ENCODE results near the gene UBL4B.
"Not testable (repeated sequence)": the region's sequence is repeated elsewhere in the genome, so short reads cannot be mapped to it uniquely, and the experiment has no call there.

The UBL4B gene

GRCh38 chr1:110112143-110112542, at the start of gene UBL4B:
TSS of gene UBL4B (plus strand) at chr1:110112443. CDS start at chr1:110112535, 92 bp downstream.
- no peak for DNase-seq (ENCODE audit: low spot score)

- no peak for DNase-seq (ENCODE audit: low spot score)
Observed at GRCh38 chr1:110062612-110063011, 49.6 kb upstream of the UBL4B start.

- DNase-seq (ENCODE audit: low spot score), result no peak
Observed at GRCh38 chr1:110063781-110064180, 48.5 kb upstream of the UBL4B start.

GRCh38 chr1:110064576-110065337, 47.5 kb upstream of the UBL4B start:
- DNase-seq (ENCODE audit: low spot score), result no peak

GRCh38 chr1:110065841-110066240, 46.4 kb upstream of the UBL4B start:
- DNase-seq (ENCODE audit: low spot score), result no peak

GRCh38 chr1:110067479-110067892, 44.8 kb upstream of the UBL4B start:
- no peak for DNase-seq (ENCODE audit: low spot score)

- no peak for DNase-seq (ENCODE audit: low spot score)
Observed at GRCh38 chr1:110067893-110068645, 44.2 kb upstream of the UBL4B start.

GRCh38 chr1:110068646-110069403, 43.4 kb upstream of the UBL4B start:
- no peak for DNase-seq (ENCODE audit: low spot score)

- no peak for DNase-seq (ENCODE audit: low spot score)
Observed at GRCh38 chr1:110069404-110070281, 42.6 kb upstream of the UBL4B start.

GRCh38 chr1:110070282-110070669, 42.0 kb upstream of the UBL4B start:
- no peak for DNase-seq (ENCODE audit: low spot score)

- no peak for DNase-seq (ENCODE audit: low spot score)
Observed at GRCh38 chr1:110070671-110071242, 41.5 kb upstream of the UBL4B start, which contains the start of gene ALX3. TSS of gene ALX3 (minus strand) at chr1:110070672. CDS start at chr1:110070612, 60 bp downstream.

GRCh38 chr1:110074166-110074565, 38.1 kb upstream of the UBL4B start:
- no peak for DNase-seq (ENCODE audit: low spot score)

- DNase-seq (ENCODE audit: low spot score), result no peak
Observed at GRCh38 chr1:110076789-110077500, 35.3 kb upstream of the UBL4B start.

GRCh38 chr1:110079995-110080394, 32.2 kb upstream of the UBL4B start:
- DNase-seq (ENCODE audit: low spot score), result not testable (repeated sequence)

GRCh38 chr1:110081061-110081460, 31.2 kb upstream of the UBL4B start:
- DNase-seq (ENCODE audit: low spot score), result no peak

GRCh38 chr1:110082477-110082876, 29.8 kb upstream of the UBL4B start:
- DNase-seq (ENCODE audit: low spot score), result no peak

GRCh38 chr1:110083061-110083865, 29.0 kb upstream of the UBL4B start:
- no peak for DNase-seq (ENCODE audit: low spot score)

- DNase-seq (ENCODE audit: low spot score), result no peak
Observed at GRCh38 chr1:110083866-110084226, 28.4 kb upstream of the UBL4B start.

- no peak for DNase-seq (ENCODE audit: low spot score)
Observed at GRCh38 chr1:110084227-110085078, 27.8 kb upstream of the UBL4B start.
